ENCODE measurements around the gene TMEM123.

- TF ChIP-seq ZMYM3 (CRISPR knock-in tag; IDR thresholded peaks at IDR 0.05) (no peak), SP140L (CRISPR knock-in tag; IDR thresholded peaks at IDR 0.05; ENCODE audit: borderline replicate concordance) (no peak), HIC2 (CRISPR knock-in tag; IDR thresholded peaks at IDR 0.05; ENCODE audit: low read depth) (no peak), NFATC3 (CRISPR knock-in tag; IDR thresholded peaks at IDR 0.05) (no peak), THAP8 (CRISPR knock-in tag; IDR thresholded peaks at IDR 0.05; ENCODE audit: borderline replicate concordance) (no peak), CTCF (CRISPR knock-in tag; IDR thresholded peaks at IDR 0.05) (no peak), ZNF234 (CRISPR knock-in tag; conservative IDR thresholded peaks at IDR 0.05) (0 out of 2 replicates have a peak, but pooled peaks have one; percentile 1), ZNF205 (CRISPR knock-in tag; IDR thresholded peaks at IDR 0.05) (no peak)
Observed at GRCh38 chr11:102453302-102453695, 734 bp upstream of the TMEM123 start.

Measured in HepG2 (cell line).